Esophagus squamous epithelium (tissue), 5 donors: Measurements from ENCODE around the gene DIPK1C. TPM values are rescaled to one million over a fixed set of nuclear protein-coding genes. Genes with fewer than 3 reads are reported as not detected.

Experiments
- DNase-seq: peaks from one replicate; lab custom pipeline; 2025; lab: John Stamatoyannopoulos, UW
- H3K27ac ChIP-seq, 4 donors: fragments of 200-600 bp; sonication (generic); one replicate each; pipeline ENCODE4 v1.5.1; 2016 to 2019; ENCODE audit warnings: mild to moderate bottlenecking in 1 of 4
- H3K27me3 ChIP-seq, 4 donors: fragments of 200-600 bp; sonication (generic); 1 replicate in 3 of 4; 2 replicates in 1 of 4; pipeline versions ENCODE4 v1.5.1 to v1.6.0; 2017 to 2021; ENCODE audit warnings: antibody characterized with exemption in 1 of 4
- H3K36me3 ChIP-seq, 3 donors: fragments of 200-600 bp; sonication (generic); one replicate each; pipeline ENCODE4 v1.5.1; 2016 to 2019
- H3K4me1 ChIP-seq, 3 donors: fragments of 200-600 bp; sonication (generic); one replicate each; pipeline ENCODE4 v1.5.1; 2017 to 2019
- H3K4me3 ChIP-seq, 4 donors: fragments of 200-600 bp; sonication (generic); 1 replicate in 3 of 4; 2 replicates in 1 of 4; pipeline ENCODE4 v1.5.1; 2016 to 2019; ENCODE audit warnings: mild to moderate bottlenecking in 2 of 4, moderate library complexity in 1 of 4
- H3K9me3 ChIP-seq, 3 donors: fragments of 200-600 bp; sonication (generic); one replicate each; pipeline ENCODE4 v1.5.1; 2016 to 2019
- CTCF ChIP-seq, 6 experiments: fragments of 450-650 bp in 4 of 6; fragments of 200-600 bp in 2 of 6; sonication (generic) in 2 of 6; IDR thresholded peaks; one replicate each; pipeline ENCODE4 v1.5.1; 2016 to 2019; ENCODE audit warnings: antibody characterized with exemption in 6 of 6, mild to moderate bottlenecking in 4 of 6, moderate library complexity in 4 of 6
- POLR2A ChIP-seq, 4 donors: fragments of 450-650 bp; IDR thresholded peaks; one replicate each; pipeline ENCODE4 v1.6.1; 2017; ENCODE audit warnings: antibody characterized with exemption in 4 of 4, mild to moderate bottlenecking in 4 of 4, moderate library complexity in 3 of 4
- WGBS, 2 donors: methylation state at CpG; one replicate each; pipeline ENCODE4 v1.1.5; 2018; 5-methylcytosine and 5-hydroxymethylcytosine counted together
- intact Hi-C: fragments of 100-400 bp; cut with DNase I; formaldehyde crosslinking; loops from one replicate; pipeline ENCODE4 v1.15.0; 2022
- total RNA-seq, 4 donors: library from RNA; depleted of rRNA; stranded (reverse); fragments of >200 nt; gene quantifications; one replicate each; pipeline ENCODE4 v1.1.0, GENCODE V29; 2016
- donor health status: DM: yes; HTN: yes; CAD: no.

Gene DIPK1C
- total RNA-seq, 4 donors from 2014 or later = not detected

GRCh38 chr18:74425161-74425560 lies 31.9 kb downstream of the DIPK1C start:
- Histone ChIP-seq H3K27me3 (no peaks in the 10 kb centered on the region), H3K4me3 (no peak overlapping the region), H3K36me3 (no peaks in the 10 kb centered on the region), H3K27ac (no peak overlapping the region), H3K4me1 (no peaks in the 10 kb centered on the region), H3K9me3 (no peaks in the 10 kb centered on the region)
- TF ChIP-seq POLR2A (IDR thresholded peaks at IDR 0.05) (no peak), CTCF (IDR thresholded peaks at IDR 0.05) (no peak)
- 72% methylated on average over 4 of the region's 4 CpGs; no CpG with 5 or more reads in 1 of the 2 donors for WGBS, 2 donors
- no peak for DNase-seq
- intact Hi-C loops = no loop called here

GRCh38 chr18:74422541-74422940 lies 34.6 kb downstream of the DIPK1C start:
- no peaks in the 10 kb centered on the region for H3K9me3 ChIP-seq
- no peak overlapping the region for H3K4me3 ChIP-seq
- H3K4me1 ChIP-seq = no peaks in the 10 kb centered on the region
- TF ChIP-seq CTCF (IDR thresholded peaks at IDR 0.05) (no peak), POLR2A (IDR thresholded peaks at IDR 0.05) (no peak)
- no peak overlapping the region for H3K27ac ChIP-seq
- DNase-seq = no peak
- WGBS, 2 donors = 48 to 63% methylated on average over 1 to 3 of the region's 3 CpGs
- intact Hi-C loops = no loop called here
- no peaks in the 10 kb centered on the region for H3K36me3 ChIP-seq
- H3K27me3 ChIP-seq = peaks cover 0 to under 1% (median 0%) of the 10 kb centered on the region in 4 donors

GRCh38 chr18:74420926-74421325 lies 36.2 kb downstream of the DIPK1C start:
- DNase-seq = no peak
- TF ChIP-seq POLR2A (IDR thresholded peaks at IDR 0.05) (no peak), CTCF (IDR thresholded peaks at IDR 0.05) (no peak)
- H3K4me1 ChIP-seq = no peaks in the 10 kb centered on the region
- H3K27me3 ChIP-seq = peaks cover 0 to 8% (median 0%) of the 10 kb centered on the region in 4 donors
- no peak overlapping the region for H3K4me3 ChIP-seq
- no peaks in the 10 kb centered on the region for H3K36me3 ChIP-seq
- no peak overlapping the region for H3K27ac ChIP-seq
- H3K9me3 ChIP-seq = no peaks in the 10 kb centered on the region
- 56 to 77% methylated on average over 2 to 5 of the region's 5 CpGs for WGBS, 2 donors
- intact Hi-C loops = no loop called here

GRCh38 chr18:74420481-74420880 lies 36.6 kb downstream of the DIPK1C start:
- 38 to 61% methylated on average over 2 of the region's 2 CpGs for WGBS, 2 donors
- intact Hi-C loops = no loop called here

GRCh38 chr18:74419761-74420160 lies 37.3 kb downstream of the DIPK1C start:
- no peak for TF ChIP-seq CTCF (IDR thresholded peaks at IDR 0.05)
- TF ChIP-seq POLR2A (IDR thresholded peaks at IDR 0.05) = no peak
- 73 to 86% methylated on average over 3 to 4 of the region's 4 CpGs for WGBS, 2 donors

More at GRCh38 chr18:74420481-74420880, 36.6 kb downstream of the DIPK1C start:
- Histone ChIP-seq H3K4me1 (no peaks in the 10 kb centered on the region), H3K27ac (no peak overlapping the region), H3K27me3 (peaks cover 0 to 8% (median 0%) of the 10 kb centered on the region in 4 donors), H3K4me3 (no peak overlapping the region), H3K9me3 (no peaks in the 10 kb centered on the region), H3K36me3 (no peaks in the 10 kb centered on the region)
- TF ChIP-seq POLR2A (IDR thresholded peaks at IDR 0.05) (no peak), CTCF (IDR thresholded peaks at IDR 0.05) (no peak)
- DNase-seq = no peak

More at GRCh38 chr18:74419761-74420160, 37.3 kb downstream of the DIPK1C start:
- H3K36me3 ChIP-seq = no peaks in the 10 kb centered on the region
- no peak overlapping the region for H3K4me3 ChIP-seq
- no peak for DNase-seq
- H3K27me3 ChIP-seq = peaks cover 0 to 8% (median 0%) of the 10 kb centered on the region in 4 donors
- H3K9me3 ChIP-seq = no peaks in the 10 kb centered on the region
- H3K4me1 ChIP-seq = no peaks in the 10 kb centered on the region
- H3K27ac ChIP-seq = no peak overlapping the region
- intact Hi-C loops = no loop called here
